Heart left ventricle (tissue), 13 donors: ENCODE data around the gene ARHGEF40.

ENCODE experiments used
- POLR2A ChIP-seq, 2 donors: fragments of 450-650 bp; IDR thresholded peaks; one replicate each; pipeline ENCODE4 v1.6.1; 2017; ENCODE audit warnings: antibody characterized with exemption in 2 of 2, mild to moderate bottlenecking in 2 of 2, moderate library complexity in 2 of 2
- TF ChIP-seq, protein P1 (sequence below), 12 donors: fragments of 200-600 bp; sonication (generic) in 4 of 12; IDR thresholded peaks; one replicate each; pipeline versions ENCODE4 v1.5.0 to v1.8.0; 2018 to 2022; ENCODE audit warnings: antibody characterized with exemption in 12 of 12, mild to moderate bottlenecking in 5 of 12
- donor health status: ischemic (EF 13 %, LVEDD 7.1; RV severe dilation, severe dysfunction).
- donor health status: DM: no; HTN: yes; CAD: no.
- donor health status: DM: no; HTN: no; CAD: no.
- donor health status: ischemic (EF 25% LVEDD 6.9; RV normal size, moderate dysfunction).
- donor health status: ischemic (EF 25% LVEDD 5.7; RV mildly dilated, moderate dysfunction).
- donor health status: ischemic (EF 35%, LVEDD 5.7; RV mildly dilated, moderate dysfunction).
- donor health status: nonischemic (EF 11% LVEDD 7.7; RV severe dilation, severe dysfunction).
- donor health status: DM: yes; HTN: yes; CAD: no.
- donor health status: PGD.
- donor health status: ischemic (EF 29% LVEDD 5.4; RV normal size, mild dysfunction).
- donor health status: nonischemic (EF 23%, LVEDD 6.1; RV moderate dilation, normal function).

DNA sequence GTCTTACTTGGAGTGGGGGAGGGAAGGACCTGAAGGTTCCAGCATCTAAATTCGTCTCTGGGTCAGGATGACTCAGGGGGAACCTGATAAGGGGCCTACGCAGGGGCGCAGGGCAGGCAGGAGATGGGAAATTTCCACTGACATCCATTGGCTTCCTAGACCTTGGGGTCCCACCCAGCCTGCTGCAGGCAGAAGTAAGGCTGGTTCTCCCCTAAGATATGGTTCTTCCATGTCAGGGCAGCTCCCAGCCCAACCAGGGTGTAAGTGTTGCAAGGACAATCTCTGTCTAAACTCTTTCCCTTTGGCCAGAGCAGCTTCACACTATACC, 43.2 kb upstream of the ARHGEF40 start:
- TF ChIP-seq, protein P1, sequence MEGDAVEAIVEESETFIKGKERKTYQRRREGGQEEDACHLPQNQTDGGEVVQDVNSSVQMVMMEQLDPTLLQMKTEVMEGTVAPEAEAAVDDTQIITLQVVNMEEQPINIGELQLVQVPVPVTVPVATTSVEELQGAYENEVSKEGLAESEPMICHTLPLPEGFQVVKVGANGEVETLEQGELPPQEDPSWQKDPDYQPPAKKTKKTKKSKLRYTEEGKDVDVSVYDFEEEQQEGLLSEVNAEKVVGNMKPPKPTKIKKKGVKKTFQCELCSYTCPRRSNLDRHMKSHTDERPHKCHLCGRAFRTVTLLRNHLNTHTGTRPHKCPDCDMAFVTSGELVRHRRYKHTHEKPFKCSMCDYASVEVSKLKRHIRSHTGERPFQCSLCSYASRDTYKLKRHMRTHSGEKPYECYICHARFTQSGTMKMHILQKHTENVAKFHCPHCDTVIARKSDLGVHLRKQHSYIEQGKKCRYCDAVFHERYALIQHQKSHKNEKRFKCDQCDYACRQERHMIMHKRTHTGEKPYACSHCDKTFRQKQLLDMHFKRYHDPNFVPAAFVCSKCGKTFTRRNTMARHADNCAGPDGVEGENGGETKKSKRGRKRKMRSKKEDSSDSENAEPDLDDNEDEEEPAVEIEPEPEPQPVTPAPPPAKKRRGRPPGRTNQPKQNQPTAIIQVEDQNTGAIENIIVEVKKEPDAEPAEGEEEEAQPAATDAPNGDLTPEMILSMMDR (IDR thresholded peaks at IDR 0.05) = no peak
- TF ChIP-seq POLR2A (IDR thresholded peaks at IDR 0.05) = no peak
